ENCODE measurements around the gene ADCY7. TPM values are rescaled to one million over a fixed set of nuclear protein-coding genes. Genes with fewer than 3 reads are reported as not detected.
"Not testable (repeated sequence)": the region's sequence is repeated elsewhere in the genome, so short reads cannot be mapped to it uniquely, and the experiment has no call there.

ADCY7 gene
- total RNA-seq, 3 donors from 2014 or later (not counting 1 experiment from before 2014, with no cell fraction given): 479 to 591 (median 512) TPM

DNA sequence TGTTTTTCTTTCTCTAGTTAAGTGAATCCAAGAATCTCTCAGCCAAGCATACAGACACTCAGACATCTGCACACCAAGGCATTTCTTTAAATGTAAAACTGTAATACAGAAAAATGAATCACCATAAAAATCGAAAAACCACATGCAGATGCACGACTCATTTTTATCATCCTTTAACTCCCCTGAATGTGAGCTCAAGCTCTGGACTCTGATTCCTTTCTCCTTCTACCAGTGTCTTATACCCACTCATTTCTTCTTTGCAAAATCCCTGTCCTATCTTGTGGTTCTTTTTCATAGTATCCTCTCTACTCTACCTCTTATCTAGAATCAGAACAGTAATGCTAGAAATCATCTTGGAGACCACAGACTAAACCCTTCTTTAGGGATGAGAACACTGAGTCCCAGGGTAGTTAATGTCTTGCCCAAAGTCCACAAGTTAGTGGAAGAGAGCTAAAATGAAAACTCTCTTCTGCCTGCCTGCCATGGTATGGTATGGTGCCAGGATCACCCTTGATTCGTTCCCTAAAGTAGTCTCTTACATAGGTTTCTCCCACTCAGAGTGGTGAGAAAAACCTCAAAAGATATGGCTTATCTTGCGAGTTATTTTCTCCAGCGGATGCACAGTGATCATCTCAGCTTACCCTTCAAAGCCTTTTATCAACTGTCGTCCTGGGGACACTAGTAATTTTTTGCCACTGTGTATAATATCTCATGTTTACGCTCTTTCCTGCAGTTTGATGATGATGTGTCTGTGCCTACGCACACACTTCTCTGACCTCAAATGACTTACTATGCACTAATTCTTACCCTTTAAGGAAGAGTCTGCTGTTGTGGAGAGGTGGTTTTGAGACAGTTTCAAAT is 72.2 kb downstream of the ADCY7 start:
- Mint-ChIP-seq H3K9me3 (no peaks in the 10 kb centered on the region), H3K27me3 (ENCODE audit: low read depth in 2 of 2) (no peaks in the 10 kb centered on the region), H3K36me3 (no peaks in the 10 kb centered on the region), H3K4me3 (peak overlapping the region; percentile 60), H3K27ac (peak overlapping the region; percentile 90 to 98), H3K4me1 (peaks cover 37 to 39% of the 10 kb centered on the region in 2 donors)
- Histone ChIP-seq H3K9me3 (ENCODE audit: control insufficient read depth, insufficient read depth, low read length) (no peaks in the 10 kb centered on the region), H3K27ac (ENCODE audit: low read length) (peak overlapping the region; percentile 99), H3K4me3 (ENCODE audit: low read length) (no peak overlapping the region), H3K4me1 (ENCODE audit: control insufficient read depth, insufficient read depth, low read length) (peaks cover 10% of the 10 kb centered on the region), H3K27me3 (ENCODE audit: control insufficient read depth, insufficient read depth, low read length) (no peaks in the 10 kb centered on the region), H3K36me3 (ENCODE audit: control insufficient read depth, insufficient read depth, low read length) (peaks cover 26% of the 10 kb centered on the region)
- intact Hi-C loops (cut with micrococcal nuclease): loop anchor here (2.0 to 5.0 kb wide), 3 partner anchors 16 to 186 kb away; partner anchors contain the start of gene TENT4B
- WGBS (ENCODE audit: insufficient coverage): 55% methylated on average over 8 of the region's 8 CpGs
- TF ChIP-seq, protein P1, sequence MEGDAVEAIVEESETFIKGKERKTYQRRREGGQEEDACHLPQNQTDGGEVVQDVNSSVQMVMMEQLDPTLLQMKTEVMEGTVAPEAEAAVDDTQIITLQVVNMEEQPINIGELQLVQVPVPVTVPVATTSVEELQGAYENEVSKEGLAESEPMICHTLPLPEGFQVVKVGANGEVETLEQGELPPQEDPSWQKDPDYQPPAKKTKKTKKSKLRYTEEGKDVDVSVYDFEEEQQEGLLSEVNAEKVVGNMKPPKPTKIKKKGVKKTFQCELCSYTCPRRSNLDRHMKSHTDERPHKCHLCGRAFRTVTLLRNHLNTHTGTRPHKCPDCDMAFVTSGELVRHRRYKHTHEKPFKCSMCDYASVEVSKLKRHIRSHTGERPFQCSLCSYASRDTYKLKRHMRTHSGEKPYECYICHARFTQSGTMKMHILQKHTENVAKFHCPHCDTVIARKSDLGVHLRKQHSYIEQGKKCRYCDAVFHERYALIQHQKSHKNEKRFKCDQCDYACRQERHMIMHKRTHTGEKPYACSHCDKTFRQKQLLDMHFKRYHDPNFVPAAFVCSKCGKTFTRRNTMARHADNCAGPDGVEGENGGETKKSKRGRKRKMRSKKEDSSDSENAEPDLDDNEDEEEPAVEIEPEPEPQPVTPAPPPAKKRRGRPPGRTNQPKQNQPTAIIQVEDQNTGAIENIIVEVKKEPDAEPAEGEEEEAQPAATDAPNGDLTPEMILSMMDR (IDR thresholded peaks at IDR 0.05): no peak
- ATAC-seq (peak; percentile 54 to 82 (median 61)), DNase-seq (peak in 1 of 2 donors; percentile 50)

DNA sequence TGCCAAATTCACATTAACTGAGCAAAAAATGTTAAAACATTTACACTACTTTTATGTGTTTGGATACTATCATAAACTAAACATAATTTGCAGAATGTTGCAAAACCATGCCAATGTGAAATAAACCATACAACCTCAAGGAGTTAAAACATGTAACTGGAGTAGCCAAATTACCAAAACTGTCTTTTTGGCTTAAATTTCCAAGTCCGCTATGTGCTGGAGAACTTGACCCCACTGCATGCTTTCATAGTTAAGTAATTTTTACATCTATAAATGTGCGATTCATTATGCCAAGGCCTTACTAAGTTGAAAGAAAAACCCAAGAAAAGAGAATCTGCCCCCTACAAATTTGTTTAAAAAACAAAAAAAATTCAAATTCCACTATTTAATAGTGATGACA is 74.2 kb downstream of the ADCY7 start:
- peaks cover 8% of the 10 kb centered on the region for H3K36me3 Mint-ChIP-seq
- Histone ChIP-seq H3K4me1 (ENCODE audit: control insufficient read depth, insufficient read depth, low read length) (peaks cover 1% of the 10 kb centered on the region), H3K9me3 (ENCODE audit: control insufficient read depth, insufficient read depth, low read length) (no peaks in the 10 kb centered on the region), H3K27ac (ENCODE audit: low read length) (no peak overlapping the region), H3K27me3 (ENCODE audit: control insufficient read depth, insufficient read depth, low read length) (no peaks in the 10 kb centered on the region), H3K36me3 (ENCODE audit: control insufficient read depth, insufficient read depth, low read length) (peaks cover 20% of the 10 kb centered on the region), H3K4me3 (ENCODE audit: low read length) (no peak overlapping the region)
- WGBS (ENCODE audit: insufficient coverage): 90% methylated on average over 2 of the region's 2 CpGs
- H3K4me3 Mint-ChIP-seq: no peak overlapping the region
- H3K9me3 Mint-ChIP-seq: no peaks in the 10 kb centered on the region
- no peak for DNase-seq
- TF ChIP-seq, protein P1 (IDR thresholded peaks at IDR 0.05): no peak
- no peaks in the 10 kb centered on the region for H3K27me3 Mint-ChIP-seq (ENCODE audit: low read depth in 2 of 2)
- H3K27ac Mint-ChIP-seq: no peak overlapping the region
- H3K4me1 Mint-ChIP-seq: peaks cover 23 to 25% of the 10 kb centered on the region in 2 donors
- no peak for ATAC-seq
- intact Hi-C loops (cut with micrococcal nuclease): no loop called here

GRCh38 chr16:50343566-50343965 is 77.2 kb downstream of the ADCY7 start:
- H3K27me3 ChIP-seq (ENCODE audit: control insufficient read depth, insufficient read depth, low read length); H3K27ac ChIP-seq (ENCODE audit: low read length); H3K4me1 ChIP-seq (ENCODE audit: control insufficient read depth, insufficient read depth, low read length); intact Hi-C loops (cut with micrococcal nuclease); H3K27me3 Mint-ChIP-seq (ENCODE audit: low read depth in 2 of 2); DNase-seq; H3K9me3 Mint-ChIP-seq; H3K4me3 ChIP-seq (ENCODE audit: low read length); H3K27ac Mint-ChIP-seq; H3K4me3 Mint-ChIP-seq; H3K9me3 ChIP-seq (ENCODE audit: control insufficient read depth, insufficient read depth, low read length); ATAC-seq: not testable (repeated sequence)
- H3K36me3 Mint-ChIP-seq: peaks cover 27% of the 10 kb centered on the region
- 93% methylated on average over 8 of the region's 8 CpGs for WGBS (ENCODE audit: insufficient coverage)
- H3K4me1 Mint-ChIP-seq: peaks cover 7 to 25% of the 10 kb centered on the region in 2 donors
- peaks cover 16% of the 10 kb centered on the region for H3K36me3 ChIP-seq (ENCODE audit: control insufficient read depth, insufficient read depth, low read length)

DNA sequence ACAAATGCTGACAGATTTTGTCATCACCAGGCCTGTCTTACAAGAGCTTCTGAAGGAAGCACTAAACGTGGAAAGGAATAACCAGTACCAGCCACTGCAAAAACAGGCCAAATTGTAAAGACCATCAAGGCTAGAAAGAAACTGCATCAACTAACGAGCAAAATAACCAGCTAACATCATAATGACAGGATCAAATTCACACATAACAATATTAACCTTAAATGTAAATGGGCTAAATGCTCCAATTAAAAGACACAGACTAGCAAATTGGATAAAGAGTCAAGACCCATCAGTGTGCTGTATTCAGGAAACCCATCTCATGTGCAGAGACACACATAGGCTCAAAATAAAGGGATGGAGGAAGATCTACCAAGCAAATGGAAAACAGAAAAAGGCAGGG is 78.9 kb downstream of the ADCY7 start:
- 100% methylated on average over 1 of the region's 2 CpGs for WGBS (ENCODE audit: insufficient coverage)
- H3K4me1 ChIP-seq (ENCODE audit: control insufficient read depth, insufficient read depth, low read length); H3K9me3 ChIP-seq (ENCODE audit: control insufficient read depth, insufficient read depth, low read length); H3K9me3 Mint-ChIP-seq; H3K27me3 Mint-ChIP-seq (ENCODE audit: low read depth in 2 of 2); DNase-seq; intact Hi-C loops (cut with micrococcal nuclease); H3K27me3 ChIP-seq (ENCODE audit: control insufficient read depth, insufficient read depth, low read length); ATAC-seq; H3K4me3 Mint-ChIP-seq; H3K27ac ChIP-seq (ENCODE audit: low read length); H3K27ac Mint-ChIP-seq; H3K4me3 ChIP-seq (ENCODE audit: low read length): not testable (repeated sequence)
- peaks cover 17% of the 10 kb centered on the region for H3K36me3 ChIP-seq (ENCODE audit: control insufficient read depth, insufficient read depth, low read length)
- peaks cover 37% of the 10 kb centered on the region for H3K36me3 Mint-ChIP-seq
- H3K4me1 Mint-ChIP-seq: peaks cover 0 to 18% of the 10 kb centered on the region in 2 donors

Measured in natural killer cell (primary cell).